Measurements from ENCODE around the gene NDUFA13. TPM values are rescaled to one million over a fixed set of nuclear protein-coding genes. Genes with fewer than 3 reads are reported as not detected.

NDUFA13 gene
- total RNA-seq, 1 donor from 2014 or later = 47.9 TPM

DNA sequence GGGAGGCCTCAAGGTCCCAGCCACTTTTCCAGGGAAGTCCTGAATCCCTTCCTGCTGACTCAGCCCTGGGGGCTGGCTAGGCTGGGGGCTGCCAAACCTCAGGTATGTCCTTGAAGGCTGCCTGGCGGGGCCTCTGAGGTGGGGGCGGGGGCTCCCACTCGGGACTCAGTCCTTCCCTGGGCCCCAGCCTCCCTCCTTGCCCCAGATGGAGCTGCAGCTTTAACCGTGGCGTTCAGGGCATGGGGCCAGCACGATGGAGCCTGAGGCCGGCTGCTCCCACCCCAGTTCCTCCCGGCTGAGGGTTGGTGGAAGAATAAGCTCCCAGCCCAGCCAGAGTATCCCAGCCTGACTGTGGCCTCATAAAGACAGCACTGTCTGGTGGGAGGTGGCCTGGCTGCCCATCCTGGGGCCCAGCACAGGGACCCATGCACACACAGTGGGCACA is 34.5 kb downstream of the NDUFA13 start:
- DNase-seq (ENCODE audit: extremely low spot score in 2 of 2) = no peak
- Histone ChIP-seq H3K9me3 (no peaks in the 10 kb centered on the region), H3K4me1 (peaks cover 6% of the 10 kb centered on the region), H3K27ac (no peak overlapping the region), H3K4me3 (no peak overlapping the region), H3K36me3 (no peaks in the 10 kb centered on the region), H3K27me3 (no peaks in the 10 kb centered on the region)
- intact Hi-C loops (cut with DNase I) = no loop called here
- TF ChIP-seq POLR2AphosphoS5 (IDR thresholded peaks at IDR 0.05; ENCODE audit: insufficient read depth in 1 of 2, low read depth in 1 of 2) = no peak
- no peak for TF ChIP-seq CTCF (IDR thresholded peaks at IDR 0.05)
- TF ChIP-seq POLR2A (IDR thresholded peaks at IDR 0.05) = no peak

- H3K4me3 ChIP-seq = no peak overlapping the region
- H3K36me3 ChIP-seq = no peaks in the 10 kb centered on the region
- TF ChIP-seq POLR2A (IDR thresholded peaks at IDR 0.05) (no peak), POLR2AphosphoS5 (IDR thresholded peaks at IDR 0.05; ENCODE audit: insufficient read depth in 1 of 2, low read depth in 1 of 2) (no peak), CTCF (IDR thresholded peaks at IDR 0.05) (no peak)
- no peaks in the 10 kb centered on the region for H3K27me3 ChIP-seq
- H3K4me1 ChIP-seq = peaks cover 6% of the 10 kb centered on the region
- no peak for DNase-seq (ENCODE audit: extremely low spot score in 2 of 2)
- H3K9me3 ChIP-seq = no peaks in the 10 kb centered on the region
- H3K27ac ChIP-seq = no peak overlapping the region
- intact Hi-C loops (cut with DNase I) = no loop called here
These were observed 35.2 kb downstream of the NDUFA13 start for GRCh38 chr19:19550972-19551852.

DNA sequence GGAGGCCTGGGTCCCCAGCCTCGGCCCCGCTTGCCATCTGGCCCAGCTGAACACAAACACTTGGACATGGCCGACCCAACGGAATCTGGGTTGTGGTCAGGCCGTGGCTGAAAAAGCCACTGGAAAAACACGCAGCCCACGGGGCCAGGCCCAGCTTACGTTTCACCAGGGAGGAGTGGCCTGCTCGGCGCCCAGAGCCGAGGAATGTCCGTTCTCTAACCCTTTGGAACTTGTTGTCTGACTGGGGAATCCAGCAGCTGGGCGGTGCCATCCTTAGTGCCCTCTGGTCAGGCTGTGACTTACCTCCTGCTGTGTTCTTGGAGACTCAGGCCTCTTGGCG is 35.8 kb downstream of the NDUFA13 start:
- DNase-seq (ENCODE audit: extremely low spot score in 2 of 2) = no peak
- Histone ChIP-seq H3K4me1 (peaks cover 6% of the 10 kb centered on the region), H3K27ac (no peak overlapping the region), H3K27me3 (no peaks in the 10 kb centered on the region), H3K36me3 (no peaks in the 10 kb centered on the region), H3K4me3 (no peak overlapping the region), H3K9me3 (no peaks in the 10 kb centered on the region)
- intact Hi-C loops (cut with DNase I) = no loop called here
- TF ChIP-seq POLR2A (IDR thresholded peaks at IDR 0.05) = no peak

DNA sequence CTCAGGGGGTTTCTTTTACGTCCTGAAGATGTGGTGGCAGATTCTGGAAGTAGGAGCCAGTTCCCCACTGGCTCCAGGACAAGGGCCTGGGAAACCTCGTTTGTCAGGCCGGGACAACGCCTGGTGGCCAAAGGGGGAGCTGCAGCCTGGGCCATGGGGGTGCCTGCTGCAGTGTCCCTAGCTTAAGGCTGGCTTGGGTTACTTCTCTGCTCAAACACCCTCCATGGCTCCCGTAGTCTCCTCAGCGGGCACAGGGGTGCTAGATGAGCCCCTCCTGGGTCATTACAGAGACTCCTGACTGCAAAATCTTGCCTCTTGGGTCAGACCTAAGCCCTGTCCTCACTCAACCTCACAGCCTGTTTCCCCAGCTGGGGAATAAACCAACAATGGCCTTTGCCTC is 36.8 kb downstream of the NDUFA13 start:
- H3K9me3 ChIP-seq = no peaks in the 10 kb centered on the region
- H3K4me3 ChIP-seq = no peak overlapping the region
- intact Hi-C loops (cut with DNase I) = no loop called here
- TF ChIP-seq POLR2A (IDR thresholded peaks at IDR 0.05) = no peak
- TF ChIP-seq POLR2AphosphoS5 (IDR thresholded peaks at IDR 0.05; ENCODE audit: insufficient read depth in 1 of 2, low read depth in 1 of 2) = no peak
- no peak for TF ChIP-seq CTCF (IDR thresholded peaks at IDR 0.05)
- H3K36me3 ChIP-seq = no peaks in the 10 kb centered on the region
- H3K27ac ChIP-seq = no peak overlapping the region
- no peak for DNase-seq (ENCODE audit: extremely low spot score in 2 of 2)
- H3K4me1 ChIP-seq = peaks cover 6% of the 10 kb centered on the region
- H3K27me3 ChIP-seq = no peaks in the 10 kb centered on the region

DNA sequence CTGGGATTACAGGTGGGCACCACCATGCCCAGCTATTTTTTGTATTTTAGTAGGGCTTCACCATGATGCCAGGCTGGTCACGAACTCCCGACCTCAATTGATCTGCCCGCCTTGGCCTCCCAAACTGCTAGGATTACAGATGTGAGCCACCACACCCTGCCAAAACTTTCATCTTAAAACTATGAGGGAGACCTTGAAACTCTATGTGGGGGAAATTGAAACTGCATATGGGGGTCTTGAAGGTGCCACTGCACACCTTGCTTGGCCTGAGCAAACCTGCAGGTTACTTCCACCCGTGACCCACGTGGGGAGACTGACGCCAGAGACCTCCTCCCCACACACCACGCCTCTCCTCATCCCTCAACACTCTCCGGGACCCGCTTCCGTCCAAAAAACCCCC is 37.6 kb downstream of the NDUFA13 start:
- H3K27me3 ChIP-seq = no peaks in the 10 kb centered on the region
- H3K36me3 ChIP-seq = no peaks in the 10 kb centered on the region
- DNase-seq (ENCODE audit: extremely low spot score in 2 of 2) = no peak
- H3K4me3 ChIP-seq = no peak overlapping the region
- no peak for TF ChIP-seq POLR2A (IDR thresholded peaks at IDR 0.05)
- no peak for TF ChIP-seq POLR2AphosphoS5 (IDR thresholded peaks at IDR 0.05; ENCODE audit: insufficient read depth in 1 of 2, low read depth in 1 of 2)
- no peak for TF ChIP-seq CTCF (IDR thresholded peaks at IDR 0.05)
- peaks cover 6% of the 10 kb centered on the region for H3K4me1 ChIP-seq
- no peaks in the 10 kb centered on the region for H3K9me3 ChIP-seq
- H3K27ac ChIP-seq = no peak overlapping the region
- intact Hi-C loops (cut with DNase I) = no loop called here
